Esophagus muscularis mucosa (tissue), 4 donors: Measurements from ENCODE around the gene CLDN6. TPM values are rescaled to one million over a fixed set of nuclear protein-coding genes. Genes with fewer than 3 reads are reported as not detected.

Source experiments
- DNase-seq: peaks from one replicate; pipeline ENCODE4 v3.0.0-alpha.2; 2017; ENCODE audit errors: extremely low spot score
- H3K27ac ChIP-seq, 4 donors: fragments of 200-600 bp; sonication (generic); replicated peaks in 1 of 4; 1 replicate in 3 of 4; 2 replicates in 1 of 4; pipeline ENCODE4 v1.5.1; 2016 to 2019; ENCODE audit warnings: mild to moderate bottlenecking in 1 of 4
- H3K27me3 ChIP-seq, 4 donors: fragments of 200-600 bp; sonication (generic); one replicate each; pipeline versions ENCODE4 v1.5.1 to v1.6.0; 2016 to 2019
- H3K36me3 ChIP-seq, 4 donors: fragments of 200-600 bp; sonication (generic); one replicate each; pipeline ENCODE4 v1.5.1; 2016 to 2019
- H3K4me1 ChIP-seq, 4 donors: fragments of 200-600 bp; sonication (generic); one replicate each; pipeline ENCODE4 v1.5.1; 2016 to 2019
- H3K4me3 ChIP-seq, 4 donors: fragments of 200-600 bp; sonication (generic); 1 replicate in 2 of 4; 2 replicates in 2 of 4; pipeline ENCODE4 v1.5.1; 2016 to 2019; ENCODE audit warnings: mild to moderate bottlenecking in 4 of 4, moderate library complexity in 1 of 4
- H3K9me3 ChIP-seq, 4 donors: fragments of 200-600 bp; sonication (generic); 1 replicate in 3 of 4; 2 replicates in 1 of 4; pipeline ENCODE4 v1.5.1; 2016 to 2019
- EP300 ChIP-seq: sonication (generic); formaldehyde crosslinking; IDR thresholded peaks from one replicate; pipeline ENCODE4 v1.6.1; 2017; ENCODE audit warnings: antibody characterized with exemption
- POLR2A ChIP-seq: fragments of 450-650 bp; IDR thresholded peaks from one replicate; pipeline ENCODE4 v1.6.1; 2017; ENCODE audit warnings: antibody characterized with exemption, moderate library complexity, mild to moderate bottlenecking, low read depth
- POLR2AphosphoS5 ChIP-seq, 2 donors: sonication (generic); formaldehyde crosslinking; IDR thresholded peaks; one replicate each; pipeline ENCODE4 v1.6.1; 2017; ENCODE audit warnings: antibody characterized with exemption in 2 of 2
- WGBS: methylation state at CpG from one replicate; pipeline ENCODE4 v1.1.5; 2018; 5-methylcytosine and 5-hydroxymethylcytosine counted together
- intact Hi-C: fragments of 100-400 bp; cut with DNase I; formaldehyde crosslinking; loops from one replicate; pipeline ENCODE4 v1.15.1; 2023
- total RNA-seq, 4 donors: library from RNA; depleted of rRNA; stranded (reverse); fragments of >200 nt; gene quantifications; one replicate each; pipeline versions ENCODE4 v1.1.0 to v1.2.1, GENCODE V29; 2016
- TF ChIP-seq, protein P1 (sequence below), 3 experiments: fragments of 200-600 bp in 2 of 3; fragments of 450-650 bp in 1 of 3; sonication (generic) in 2 of 3; IDR thresholded peaks; one replicate each; pipeline ENCODE4 v1.5.1; 2017 to 2019; ENCODE audit warnings: antibody characterized with exemption in 3 of 3, mild to moderate bottlenecking in 2 of 3, moderate library complexity in 1 of 3

The CLDN6 gene
- total RNA-seq, 4 donors from 2014 or later, result not detected

DNA sequence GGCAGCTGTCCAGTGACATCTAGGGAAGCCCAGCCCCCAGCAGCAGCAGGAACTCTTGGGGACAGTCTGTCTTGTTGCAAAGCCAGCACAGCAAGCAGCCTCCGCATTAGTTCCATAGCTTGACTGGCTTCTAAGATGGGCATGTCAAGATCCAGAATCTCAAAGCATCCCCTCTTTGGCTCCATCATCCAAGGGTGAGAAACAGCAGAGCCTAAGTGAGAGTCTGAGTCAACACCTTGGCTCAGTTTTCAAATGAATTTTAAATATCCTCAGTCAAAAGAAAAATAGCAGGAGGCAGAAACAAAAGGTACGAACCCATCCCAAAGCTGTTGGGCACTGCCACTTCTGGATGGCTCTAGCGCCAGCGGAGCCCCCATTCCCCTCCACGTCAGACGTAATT is 3.0 kb downstream of the CLDN6 start:
- Histone ChIP-seq H3K36me3 (no peaks in the 10 kb centered on the region), H3K27ac (no peak overlapping the region), H3K27me3 (peaks cover 0 to 79% (median 36%) of the 10 kb centered on the region in 4 donors), H3K4me3 (no peak overlapping the region), H3K4me1 (peaks cover 11 to 18% (median 15%) of the 10 kb centered on the region in 4 donors), H3K9me3 (no peaks in the 10 kb centered on the region)
- TF ChIP-seq, protein P1, sequence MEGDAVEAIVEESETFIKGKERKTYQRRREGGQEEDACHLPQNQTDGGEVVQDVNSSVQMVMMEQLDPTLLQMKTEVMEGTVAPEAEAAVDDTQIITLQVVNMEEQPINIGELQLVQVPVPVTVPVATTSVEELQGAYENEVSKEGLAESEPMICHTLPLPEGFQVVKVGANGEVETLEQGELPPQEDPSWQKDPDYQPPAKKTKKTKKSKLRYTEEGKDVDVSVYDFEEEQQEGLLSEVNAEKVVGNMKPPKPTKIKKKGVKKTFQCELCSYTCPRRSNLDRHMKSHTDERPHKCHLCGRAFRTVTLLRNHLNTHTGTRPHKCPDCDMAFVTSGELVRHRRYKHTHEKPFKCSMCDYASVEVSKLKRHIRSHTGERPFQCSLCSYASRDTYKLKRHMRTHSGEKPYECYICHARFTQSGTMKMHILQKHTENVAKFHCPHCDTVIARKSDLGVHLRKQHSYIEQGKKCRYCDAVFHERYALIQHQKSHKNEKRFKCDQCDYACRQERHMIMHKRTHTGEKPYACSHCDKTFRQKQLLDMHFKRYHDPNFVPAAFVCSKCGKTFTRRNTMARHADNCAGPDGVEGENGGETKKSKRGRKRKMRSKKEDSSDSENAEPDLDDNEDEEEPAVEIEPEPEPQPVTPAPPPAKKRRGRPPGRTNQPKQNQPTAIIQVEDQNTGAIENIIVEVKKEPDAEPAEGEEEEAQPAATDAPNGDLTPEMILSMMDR (IDR thresholded peaks at IDR 0.05), result no peak
- TF ChIP-seq POLR2A (no peak), POLR2AphosphoS5 (IDR thresholded peaks at IDR 0.05) (no peak), EP300 (no peak)
- 72% methylated on average over 6 of the region's 6 CpGs for WGBS
- DNase-seq, result no peak
- intact Hi-C loops, result no loop called here

DNA sequence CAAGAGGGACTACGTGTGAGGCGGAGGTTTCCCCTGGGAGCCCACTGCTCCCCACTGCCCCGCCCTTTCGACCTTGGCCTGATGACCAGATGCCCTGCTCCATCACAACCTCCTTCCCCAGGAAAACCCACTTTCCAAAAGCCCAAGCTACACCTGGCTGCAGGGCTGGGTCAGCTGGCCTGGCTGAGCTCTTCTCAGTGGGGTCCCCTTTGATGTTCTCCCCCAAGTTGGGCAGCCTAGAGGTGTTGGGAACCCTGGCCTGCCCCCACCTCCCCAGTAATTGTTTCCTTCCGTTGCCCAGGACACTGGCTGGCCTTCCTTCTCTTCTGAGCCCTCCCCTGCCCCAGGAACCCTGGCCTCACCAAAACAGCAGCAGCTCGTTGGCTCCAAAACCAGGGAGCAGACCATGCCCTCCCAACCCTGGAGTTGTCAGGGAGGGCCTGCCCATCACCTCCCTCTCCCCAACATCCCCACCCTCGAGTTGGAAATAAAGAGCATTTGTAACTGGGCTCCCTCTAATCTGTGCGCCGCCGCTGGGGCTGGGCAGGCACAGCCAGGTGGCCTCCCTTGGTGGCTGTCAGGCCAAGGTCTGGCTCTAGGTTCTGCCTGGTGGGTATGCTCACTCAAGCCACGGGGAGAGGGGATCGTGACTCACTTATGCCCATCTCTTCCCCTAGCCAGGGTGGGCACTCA is 3.8 kb downstream of the CLDN6 start:
- TF ChIP-seq, protein P1 (IDR thresholded peaks at IDR 0.05), result no peak
- TF ChIP-seq POLR2A, result no peak
- TF ChIP-seq POLR2AphosphoS5 (IDR thresholded peaks at IDR 0.05), result no peak
- TF ChIP-seq EP300, result no peak
- 57% methylated on average over 6 of the region's 12 CpGs for WGBS
- peaks cover 4 to 10% (median 9%) of the 10 kb centered on the region in 4 donors for H3K4me1 ChIP-seq
- no peaks in the 10 kb centered on the region for H3K9me3 ChIP-seq
- no peak overlapping the region for H3K4me3 ChIP-seq
- H3K27me3 ChIP-seq, result peaks cover 0 to 85% (median 36%) of the 10 kb centered on the region in 4 donors
- no peak for DNase-seq
- H3K27ac ChIP-seq, result no peak overlapping the region
- intact Hi-C loops, result no loop called here
- no peaks in the 10 kb centered on the region for H3K36me3 ChIP-seq

DNA sequence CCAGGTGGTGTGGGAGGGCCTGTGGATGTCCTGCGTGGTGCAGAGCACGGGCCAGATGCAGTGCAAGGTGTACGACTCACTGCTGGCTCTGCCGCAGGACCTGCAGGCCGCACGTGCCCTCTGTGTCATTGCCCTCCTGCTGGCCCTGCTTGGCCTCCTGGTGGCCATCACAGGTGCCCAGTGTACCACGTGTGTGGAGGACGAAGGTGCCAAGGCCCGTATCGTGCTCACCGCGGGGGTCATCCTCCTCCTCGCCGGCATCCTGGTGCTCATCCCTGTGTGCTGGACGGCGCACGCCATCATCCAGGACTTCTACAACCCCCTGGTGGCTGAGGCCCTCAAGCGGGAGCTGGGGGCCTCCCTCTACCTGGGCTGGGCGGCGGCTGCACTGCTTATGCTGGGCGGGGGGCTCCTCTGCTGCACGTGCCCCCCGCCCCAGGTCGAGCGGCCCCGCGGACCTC is 4.5 kb downstream of the CLDN6 start:
- DNase-seq, result no peak
- H3K9me3 ChIP-seq, result no peaks in the 10 kb centered on the region
- no peak overlapping the region for H3K4me3 ChIP-seq
- peaks cover 4 to 10% (median 9%) of the 10 kb centered on the region in 4 donors for H3K4me1 ChIP-seq
- no peak overlapping the region for H3K27ac ChIP-seq
- H3K36me3 ChIP-seq, result no peaks in the 10 kb centered on the region
- H3K27me3 ChIP-seq, result peaks cover 0 to 85% (median 35%) of the 10 kb centered on the region in 4 donors
- intact Hi-C loops, result no loop called here
- TF ChIP-seq, protein P1 (IDR thresholded peaks at IDR 0.05), result no peak
- TF ChIP-seq POLR2A (no peak), EP300 (no peak), POLR2AphosphoS5 (IDR thresholded peaks at IDR 0.05) (no peak)
- WGBS, result 54% methylated on average over 13 of the region's 27 CpGs

DNA sequence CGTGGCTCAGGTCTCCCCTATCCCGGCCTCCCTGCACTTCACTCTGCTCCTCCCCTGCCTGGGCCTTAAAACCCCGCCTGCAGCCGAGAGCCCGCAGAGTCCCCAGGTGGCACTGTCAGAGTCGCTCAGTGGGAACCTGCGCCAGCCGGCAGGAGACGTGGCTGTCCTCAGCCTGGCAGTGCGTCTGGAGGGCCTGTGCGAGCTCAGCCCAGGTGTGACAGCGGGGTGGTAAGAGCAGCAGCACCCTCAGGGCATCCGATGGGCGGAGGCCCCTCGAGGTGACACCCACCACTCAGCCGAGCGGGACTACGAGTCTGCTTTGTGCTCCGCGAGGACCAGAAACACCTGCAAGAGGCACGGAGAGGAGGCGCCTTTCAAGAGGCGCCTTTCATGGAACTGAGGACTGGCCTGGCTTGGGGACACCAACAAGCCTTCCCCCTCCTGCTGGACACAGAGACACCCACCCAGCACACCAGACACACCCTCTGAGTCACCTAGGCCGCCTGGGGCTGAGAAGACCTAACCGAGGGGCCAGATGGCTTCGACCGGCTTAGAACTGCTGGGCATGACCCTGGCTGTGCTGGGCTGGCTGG is 5.1 kb downstream of the CLDN6 start, which contains the start of gene CLDN9:
Gene CLDN9 (plus strand): TSS at position 96 of the 593 bp plus-strand sequence. CDS start 440 bp downstream, at position 536.
- no peak for DNase-seq
- TF ChIP-seq, protein P1 (IDR thresholded peaks at IDR 0.05), result no peak
- TF ChIP-seq EP300 (no peak), POLR2A (no peak), POLR2AphosphoS5 (IDR thresholded peaks at IDR 0.05) (no peak)

More for the DNA sequence above, 5.1 kb downstream of the CLDN6 start, which contains the start of gene CLDN9:
- Histone ChIP-seq H3K36me3 (no peaks in the 10 kb centered on the region), H3K27ac (no peak within 1 kb of the TSS), H3K9me3 (no peaks in the 10 kb centered on the region), H3K4me1 (peaks cover 1 to 7% (median 4%) of the 10 kb centered on the region in 4 donors), H3K4me3 (no peak within 1 kb of the TSS), H3K27me3 (peaks cover 0 to 85% (median 31%) of the 10 kb centered on the region in 4 donors)
- intact Hi-C loops, result no loop called here
- 57% methylated on average over 18 of the region's 27 CpGs for WGBS
